Measurements from ENCODE around the gene ESR2. TPM values are rescaled to one million over a fixed set of nuclear protein-coding genes. Genes with fewer than 3 reads are reported as not detected.

Gene ESR2
- total and polyA plus RNA-seq, 2 donors (not counting 3 experiments of a cell fraction or from before 2014, with no cell fraction given) = 0.10 to 0.58 TPM

DNA sequence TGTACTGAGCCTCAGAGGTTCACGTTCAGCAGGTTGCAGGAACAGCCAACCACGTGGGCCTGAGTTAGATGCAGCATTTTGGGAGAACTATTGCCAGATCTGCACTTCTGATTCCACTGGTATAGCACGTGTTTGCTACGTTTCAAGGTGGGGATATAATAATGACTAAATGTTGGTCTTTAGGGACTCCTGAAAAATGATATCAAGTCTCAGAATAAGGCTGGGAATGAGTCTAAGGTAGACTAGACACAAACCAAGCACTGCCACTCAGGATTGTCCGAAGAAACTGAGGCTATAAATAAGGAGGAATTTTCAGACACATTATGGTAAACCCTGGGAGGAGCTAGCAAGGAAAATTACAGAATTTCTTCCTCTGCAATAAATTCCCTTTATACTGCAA lies 98.1 kb downstream of the ESR2 start:
- intact Hi-C loops (cut with micrococcal nuclease) (no loop called here), dilution Hi-C loops (cut with MboI; ENCODE audit: extremely low pct_ligation_motif_present, low sequenced_read_pairs) (no loop called here)
- Histone ChIP-seq H2AFZ (ENCODE audit: low read depth, low read length) (no peak overlapping the region), H3K4me1 (ENCODE audit: control insufficient read depth, extremely low read depth, insufficient read depth, low read length) (no peaks in the 10 kb centered on the region), H3K4me3 (replicated peaks in 1 of 3; ENCODE audit: insufficient read depth in 1 of 3, low read depth in 1 of 3, low read length in 3 of 3) (no peak overlapping the region), H3K79me2 (ENCODE audit: control insufficient read depth, insufficient read depth, low read length) (no peaks in the 10 kb centered on the region), H3K9ac (replicated peaks; ENCODE audit: extremely low read depth, insufficient read depth, low read length) (no peak overlapping the region), H3K4me2 (ENCODE audit: insufficient read depth, low read length) (no peak overlapping the region), H3K27ac (ENCODE audit: insufficient read depth, low read depth, low read length) (no peak overlapping the region), H3K9me1 (replicated peaks; ENCODE audit: control insufficient read depth, extremely low read depth, insufficient read depth, low read length) (no peaks in the 10 kb centered on the region), H3K36me3 (ENCODE audit: control insufficient read depth in 2 of 2, extremely low read depth in 1 of 2, insufficient read depth in 2 of 2, low read length in 2 of 2) (peaks cover 0 to 1% of the 10 kb centered on the region in 2 experiments), H3K9me3 (replicated peaks; ENCODE audit: control insufficient read depth, insufficient read depth, low read length) (no peaks in the 10 kb centered on the region), H3K27me3 (ENCODE audit: control insufficient read depth in 2 of 2, insufficient read depth in 2 of 2, low read length in 2 of 2) (no peaks in the 10 kb centered on the region), H4K20me1 (replicated peaks; ENCODE audit: control insufficient read depth, extremely low read depth, insufficient read depth, low read length) (no peaks in the 10 kb centered on the region)
- no peak for TF ChIP-seq POLR2AphosphoS5 (IDR thresholded peaks at IDR 0.05; ENCODE audit: insufficient read depth, low read depth, low read length)
- TF ChIP-seq, protein P1, sequence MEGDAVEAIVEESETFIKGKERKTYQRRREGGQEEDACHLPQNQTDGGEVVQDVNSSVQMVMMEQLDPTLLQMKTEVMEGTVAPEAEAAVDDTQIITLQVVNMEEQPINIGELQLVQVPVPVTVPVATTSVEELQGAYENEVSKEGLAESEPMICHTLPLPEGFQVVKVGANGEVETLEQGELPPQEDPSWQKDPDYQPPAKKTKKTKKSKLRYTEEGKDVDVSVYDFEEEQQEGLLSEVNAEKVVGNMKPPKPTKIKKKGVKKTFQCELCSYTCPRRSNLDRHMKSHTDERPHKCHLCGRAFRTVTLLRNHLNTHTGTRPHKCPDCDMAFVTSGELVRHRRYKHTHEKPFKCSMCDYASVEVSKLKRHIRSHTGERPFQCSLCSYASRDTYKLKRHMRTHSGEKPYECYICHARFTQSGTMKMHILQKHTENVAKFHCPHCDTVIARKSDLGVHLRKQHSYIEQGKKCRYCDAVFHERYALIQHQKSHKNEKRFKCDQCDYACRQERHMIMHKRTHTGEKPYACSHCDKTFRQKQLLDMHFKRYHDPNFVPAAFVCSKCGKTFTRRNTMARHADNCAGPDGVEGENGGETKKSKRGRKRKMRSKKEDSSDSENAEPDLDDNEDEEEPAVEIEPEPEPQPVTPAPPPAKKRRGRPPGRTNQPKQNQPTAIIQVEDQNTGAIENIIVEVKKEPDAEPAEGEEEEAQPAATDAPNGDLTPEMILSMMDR (IDR thresholded peaks at IDR 0.05; ENCODE audit: extremely low read depth in 1 of 2, insufficient read depth in 1 of 2, low read depth in 1 of 2, low read length in 2 of 2) = no peak
- POLR2A ChIA-PET = no interaction called here
- FAIRE-seq (no peak), DNase-seq (ENCODE audit: low read depth, low spot score) (no peak)
- no TSS peak for BruUV-seq (replicated peaks)
- CTCF ChIA-PET = interaction anchor here (1.3 kb wide), 1 partner anchor 9 kb away, joined by 4 read pairs; no protein-coding TSS in a partner anchor

DNA sequence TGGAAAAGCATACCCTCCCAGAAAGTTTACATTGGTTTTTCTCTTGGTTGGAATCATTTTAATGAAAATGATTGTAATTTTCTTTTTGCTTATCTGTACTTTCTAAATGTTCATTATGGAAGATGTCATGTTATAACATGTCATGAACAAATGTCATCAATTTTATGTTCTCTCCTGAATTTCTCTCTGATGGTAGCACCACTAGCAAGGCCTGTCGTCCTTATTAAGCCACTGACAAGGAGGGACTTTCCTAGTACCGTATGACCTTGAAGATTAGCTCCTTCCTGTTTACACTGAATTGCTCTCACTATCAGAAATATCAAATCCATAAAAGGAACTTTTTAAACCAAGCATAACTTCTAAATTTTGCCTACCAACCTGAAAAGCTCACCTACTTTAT lies 99.0 kb downstream of the ESR2 start:
- TF ChIP-seq JUN (IDR thresholded peaks at IDR 0.05; ENCODE audit: borderline replicate concordance, insufficient read depth, insufficient read length, low read depth) = no peak
- TF ChIP-seq POLR2A (IDR thresholded peaks at IDR 0.05; ENCODE audit: low read depth, low read length) = no peak
- no peak for TF ChIP-seq MYC (IDR thresholded peaks at IDR 0.05; ENCODE audit: low read depth, low read length)
- Histone ChIP-seq H2AFZ (ENCODE audit: low read depth, low read length) (no peak overlapping the region), H3K4me3 (replicated peaks in 1 of 3; ENCODE audit: insufficient read depth in 1 of 3, low read depth in 1 of 3, low read length in 3 of 3) (no peak overlapping the region), H3K9me1 (replicated peaks; ENCODE audit: control insufficient read depth, extremely low read depth, insufficient read depth, low read length) (no peaks in the 10 kb centered on the region), H3K27ac (ENCODE audit: insufficient read depth, low read depth, low read length) (no peak overlapping the region), H3K4me2 (ENCODE audit: insufficient read depth, low read length) (no peak overlapping the region), H3K9ac (replicated peaks; ENCODE audit: extremely low read depth, insufficient read depth, low read length) (no peak overlapping the region), H4K20me1 (replicated peaks; ENCODE audit: control insufficient read depth, extremely low read depth, insufficient read depth, low read length) (no peaks in the 10 kb centered on the region), H3K79me2 (ENCODE audit: control insufficient read depth, insufficient read depth, low read length) (no peaks in the 10 kb centered on the region), H3K27me3 (ENCODE audit: control insufficient read depth in 2 of 2, insufficient read depth in 2 of 2, low read length in 2 of 2) (no peaks in the 10 kb centered on the region), H3K36me3 (ENCODE audit: control insufficient read depth in 2 of 2, extremely low read depth in 1 of 2, insufficient read depth in 2 of 2, low read length in 2 of 2) (peaks cover 0 to 1% of the 10 kb centered on the region in 2 experiments), H3K9me3 (replicated peaks; ENCODE audit: control insufficient read depth, insufficient read depth, low read length) (no peaks in the 10 kb centered on the region), H3K4me1 (ENCODE audit: control insufficient read depth, extremely low read depth, insufficient read depth, low read length) (no peaks in the 10 kb centered on the region)
- dilution Hi-C loops (cut with MboI; ENCODE audit: extremely low pct_ligation_motif_present, low sequenced_read_pairs) (no loop called here), intact Hi-C loops (cut with micrococcal nuclease) (no loop called here)
- ChIA-PET CTCF (no interaction called here), POLR2A (no interaction called here)
- FAIRE-seq (no peak), DNase-seq (ENCODE audit: low read depth, low spot score) (peak; percentile 11)
- no TSS peak for BruUV-seq (replicated peaks)
